NCI-H128 (cell line): ENCODE measurements around the gene KCNH2.

Experiments used
- DNase-seq: peaks from one replicate; lab custom pipeline; 2025; ENCODE audit not compliant: unreplicated experiment; lab: John Stamatoyannopoulos, UW

KCNH2 gene

DNA sequence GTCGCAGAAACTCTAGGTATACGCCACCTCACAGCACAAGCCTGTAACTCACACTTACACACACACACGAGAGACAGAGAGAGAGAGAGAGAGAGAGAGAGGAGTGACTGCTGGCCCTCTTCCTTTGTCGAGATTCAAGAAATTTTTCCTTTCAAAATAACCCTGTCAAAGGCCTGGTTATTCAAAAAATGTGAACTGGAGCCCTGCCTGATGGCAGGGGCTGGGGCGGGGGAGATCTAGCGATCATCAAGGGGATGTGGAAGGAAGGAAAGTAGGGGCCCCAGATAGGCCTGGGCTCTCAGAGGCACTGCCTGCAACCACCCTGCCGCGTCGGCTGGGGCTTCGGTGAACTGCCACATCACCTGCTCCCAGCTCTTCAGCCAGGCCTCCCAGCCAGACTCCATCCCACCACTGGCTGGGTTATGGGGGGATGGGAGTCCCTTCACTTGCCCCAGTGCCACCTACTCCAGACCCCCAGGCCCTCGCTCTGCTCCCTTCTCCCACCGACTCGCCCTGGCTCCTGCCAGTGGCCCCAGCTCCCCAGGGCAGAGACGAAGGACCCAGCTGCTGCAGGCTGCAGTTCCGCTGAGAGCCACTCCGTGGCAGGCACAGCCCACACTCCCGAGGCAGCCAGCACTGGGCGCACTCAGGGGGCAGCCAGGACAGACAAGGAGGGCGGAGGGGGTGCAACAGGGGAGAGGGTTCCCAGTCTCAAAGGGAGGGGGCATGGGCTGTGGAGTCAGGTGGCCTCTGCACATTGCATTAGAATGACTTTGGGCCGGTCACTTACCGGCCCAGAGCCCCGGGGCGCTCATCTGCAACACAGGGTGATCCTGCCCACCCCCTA is 15.3 kb downstream of the KCNH2 start:
- DNase-seq, result no peak

- no peak for DNase-seq
Observed at GRCh38 chr7:150962290-150962552, 15.9 kb downstream of the KCNH2 start.

DNA sequence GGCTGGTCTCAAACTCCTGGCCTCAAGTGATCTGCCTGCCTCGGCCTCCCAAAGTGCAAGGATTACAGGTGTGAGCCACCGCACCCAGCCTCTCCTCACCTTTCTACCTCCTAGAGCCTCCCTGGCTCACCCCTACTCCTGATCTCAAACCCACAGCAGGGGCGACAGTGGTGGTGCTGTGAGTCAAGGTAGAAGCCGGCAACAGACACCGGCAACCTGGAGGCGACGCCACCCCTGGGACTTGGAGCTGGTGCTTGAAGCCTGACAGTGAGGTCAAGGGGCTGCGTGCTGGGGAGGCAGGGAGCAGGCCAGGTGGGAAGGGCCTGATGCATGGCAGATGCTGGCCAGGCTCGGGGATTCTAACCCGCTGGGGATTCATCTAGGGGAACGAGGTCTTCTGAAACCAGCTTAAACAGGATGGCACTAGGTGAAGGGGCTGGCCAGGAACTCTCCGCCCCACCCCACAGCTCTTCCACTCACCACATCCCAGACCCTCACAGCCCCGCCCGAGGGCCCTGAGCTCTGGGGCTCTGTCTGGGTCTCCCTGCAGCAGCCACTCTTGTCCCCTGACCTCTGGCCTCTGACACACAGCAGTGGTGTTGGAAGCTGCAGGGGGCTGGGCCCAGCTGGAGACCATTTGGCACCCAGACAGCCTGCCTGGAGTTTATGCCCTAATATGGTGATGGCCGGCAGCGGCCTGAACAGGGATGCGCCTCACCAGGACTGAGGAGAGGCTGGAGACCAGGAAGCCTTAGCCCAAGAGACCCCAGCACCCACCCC is 16.4 kb downstream of the KCNH2 start:
- DNase-seq, result no peak

GRCh38 chr7:150959739-150960734 is 18.1 kb downstream of the KCNH2 start:
- DNase-seq, result no peak

DNA sequence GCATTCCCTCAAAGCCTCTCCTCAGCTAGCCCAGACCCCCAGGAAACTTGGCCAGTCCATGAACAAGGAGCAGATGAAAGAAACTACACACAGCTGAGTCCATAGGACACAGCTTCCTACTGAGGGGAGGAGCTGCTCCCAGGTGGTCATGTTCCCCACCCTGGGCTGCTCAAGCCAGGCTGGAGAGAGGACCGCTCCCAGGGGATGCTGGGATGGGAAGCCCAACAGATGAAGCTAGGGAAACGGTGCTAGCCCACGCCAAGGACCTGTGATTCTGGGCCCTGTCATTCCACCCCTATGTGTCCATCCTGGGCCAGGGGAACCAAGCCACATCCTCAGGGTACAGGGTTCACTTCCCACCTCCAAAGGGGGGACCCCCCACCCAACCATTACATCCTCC is 19.0 kb downstream of the KCNH2 start:
- DNase-seq, result no peak

GRCh38 chr7:150958597-150958996 is 19.5 kb downstream of the KCNH2 start:
- DNase-seq, result no peak

GRCh38 chr7:150958062-150958552 is 20.0 kb downstream of the KCNH2 start:
- no peak for DNase-seq

- no peak for DNase-seq
Observed at GRCh38 chr7:150957133-150958020, 20.7 kb downstream of the KCNH2 start.

DNA sequence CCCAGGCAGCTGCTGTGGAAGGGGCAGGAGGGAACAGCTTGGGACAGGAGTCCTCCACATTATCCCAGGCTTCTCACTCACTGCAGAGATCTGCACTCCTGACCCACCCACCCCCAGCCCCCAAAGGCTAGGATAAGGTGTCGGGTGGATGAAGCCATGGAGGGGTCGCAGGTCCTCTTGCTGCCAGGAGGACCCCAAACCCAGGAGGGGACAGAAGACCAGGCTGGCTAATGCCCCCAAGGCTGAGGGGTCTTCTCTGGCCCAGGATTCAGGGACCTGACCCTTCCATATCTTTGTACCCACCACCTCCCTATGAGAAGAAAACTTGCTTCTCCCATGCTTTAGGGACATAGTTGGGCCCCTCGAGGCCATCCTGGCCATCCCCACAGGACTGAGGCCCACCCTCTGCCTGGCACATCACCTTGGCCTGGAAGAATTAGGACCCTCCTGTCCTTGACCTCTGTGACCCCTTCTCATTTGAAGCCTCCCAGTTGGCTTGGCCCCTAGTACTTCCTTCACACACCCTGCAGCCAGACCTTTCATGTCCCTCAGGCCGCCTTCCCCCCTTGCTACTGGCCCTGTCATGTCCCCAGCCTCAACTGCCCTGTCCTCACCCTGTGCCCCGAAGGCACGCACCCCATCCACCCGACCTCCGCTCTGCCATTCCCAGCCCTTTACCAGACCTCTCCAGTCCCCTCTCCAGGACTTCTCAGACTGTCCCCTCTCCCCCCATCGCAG is 21.6 kb downstream of the KCNH2 start:
- DNase-seq, result no peak

GRCh38 chr7:150955519-150956394 is 22.4 kb downstream of the KCNH2 start:
- DNase-seq, result no peak

GRCh38 chr7:150954986-150955518 is 23.1 kb downstream of the KCNH2 start:
- no peak for DNase-seq

GRCh38 chr7:150954201-150954985 is 23.7 kb downstream of the KCNH2 start:
- no peak for DNase-seq

DNA sequence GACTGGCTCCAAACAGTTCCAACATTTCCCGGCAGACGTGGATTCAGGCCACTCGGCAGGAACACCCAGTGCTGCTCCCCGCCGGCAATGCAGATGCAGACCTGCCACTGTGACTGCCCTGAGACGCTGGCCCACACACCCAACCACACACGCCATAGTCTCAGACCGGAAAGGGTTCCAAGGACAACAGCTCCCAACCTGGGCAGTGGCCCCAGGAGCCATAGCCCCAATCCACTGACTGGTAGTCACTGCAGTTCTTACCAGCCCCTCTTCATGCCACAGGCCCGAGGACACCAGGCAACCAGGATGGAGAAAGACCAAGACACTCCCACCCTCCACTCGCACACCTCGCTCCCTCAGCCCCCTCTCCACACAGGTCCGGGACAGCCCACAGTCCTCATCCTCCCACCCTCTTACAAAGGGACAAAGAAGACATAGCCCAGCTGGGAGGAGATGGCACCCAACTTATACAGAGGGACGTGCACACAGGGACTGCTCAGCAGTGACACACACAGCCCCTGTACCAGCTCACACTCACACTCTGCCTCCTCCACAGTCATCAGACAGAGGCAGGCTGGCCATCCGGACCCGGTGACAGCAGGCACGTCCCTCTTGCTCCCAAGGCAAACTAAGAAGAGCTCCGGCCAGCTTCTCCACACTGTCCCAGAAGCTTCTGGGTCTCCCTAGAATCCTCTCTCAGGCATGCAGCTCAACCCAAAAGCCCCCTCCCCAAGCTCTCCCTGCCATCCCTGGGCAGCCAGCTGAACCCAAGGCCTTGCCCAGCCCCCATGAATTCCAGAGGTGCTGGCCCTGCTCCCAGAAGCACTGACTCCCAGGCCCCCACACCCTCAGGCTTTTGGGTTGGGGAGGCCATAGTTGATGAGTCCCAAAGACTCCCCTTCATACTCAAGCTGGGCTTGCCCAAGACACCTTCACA is 24.8 kb downstream of the KCNH2 start:
- no peak for DNase-seq

GRCh38 chr7:150952331-150953050 is 25.6 kb downstream of the KCNH2 start:
- DNase-seq, result no peak

GRCh38 chr7:150951521-150951920 is 26.6 kb downstream of the KCNH2 start:
- DNase-seq, result no peak

- no peak for DNase-seq
Observed at GRCh38 chr7:150951181-150951520, 27.0 kb downstream of the KCNH2 start.
